Measurements from ENCODE around the gene MEDAG. TPM values are rescaled to one million over a fixed set of nuclear protein-coding genes. Genes with fewer than 3 reads are reported as not detected.

Gene MEDAG
- total RNA-seq, 6 experiments from 2014 or later = 0.24 to 0.44 (median 0.30) TPM; not detected in 3

DNA sequence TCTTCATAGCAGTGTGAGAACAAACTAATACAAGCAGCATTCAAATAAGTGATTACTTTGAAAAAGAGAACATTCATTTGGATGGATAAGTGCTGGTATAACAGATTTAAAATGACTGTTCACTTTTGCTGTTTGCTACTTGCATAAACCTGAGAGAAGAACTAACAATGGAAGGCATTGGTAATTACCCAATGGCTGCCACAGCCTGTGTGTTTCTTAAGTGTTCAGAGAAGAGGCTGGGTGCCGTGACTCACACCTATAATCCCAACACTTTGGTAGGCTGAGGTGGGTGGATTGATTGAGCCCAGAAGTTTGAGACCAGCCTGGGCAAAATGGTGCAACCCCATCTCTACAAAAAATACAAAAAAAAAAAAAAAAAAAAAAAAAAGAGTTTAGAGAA lies 21.5 kb downstream of the MEDAG start:
- ATAC-seq = no peak
- Histone ChIP-seq H3K27me3 (no peaks in the 10 kb centered on the region), H3K4me3 (no peak overlapping the region), H3K9me3 (no peaks in the 10 kb centered on the region), H3K27ac (no peak overlapping the region), H3K36me3 (no peaks in the 10 kb centered on the region), H3K4me1 (no peaks in the 10 kb centered on the region)
- TF ChIP-seq, protein P1, sequence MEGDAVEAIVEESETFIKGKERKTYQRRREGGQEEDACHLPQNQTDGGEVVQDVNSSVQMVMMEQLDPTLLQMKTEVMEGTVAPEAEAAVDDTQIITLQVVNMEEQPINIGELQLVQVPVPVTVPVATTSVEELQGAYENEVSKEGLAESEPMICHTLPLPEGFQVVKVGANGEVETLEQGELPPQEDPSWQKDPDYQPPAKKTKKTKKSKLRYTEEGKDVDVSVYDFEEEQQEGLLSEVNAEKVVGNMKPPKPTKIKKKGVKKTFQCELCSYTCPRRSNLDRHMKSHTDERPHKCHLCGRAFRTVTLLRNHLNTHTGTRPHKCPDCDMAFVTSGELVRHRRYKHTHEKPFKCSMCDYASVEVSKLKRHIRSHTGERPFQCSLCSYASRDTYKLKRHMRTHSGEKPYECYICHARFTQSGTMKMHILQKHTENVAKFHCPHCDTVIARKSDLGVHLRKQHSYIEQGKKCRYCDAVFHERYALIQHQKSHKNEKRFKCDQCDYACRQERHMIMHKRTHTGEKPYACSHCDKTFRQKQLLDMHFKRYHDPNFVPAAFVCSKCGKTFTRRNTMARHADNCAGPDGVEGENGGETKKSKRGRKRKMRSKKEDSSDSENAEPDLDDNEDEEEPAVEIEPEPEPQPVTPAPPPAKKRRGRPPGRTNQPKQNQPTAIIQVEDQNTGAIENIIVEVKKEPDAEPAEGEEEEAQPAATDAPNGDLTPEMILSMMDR (IDR thresholded peaks at IDR 0.05) = no peak
- no peak for TF ChIP-seq POLR2A (IDR thresholded peaks at IDR 0.05)
- intact Hi-C loops (cut with DNase I) = no loop called here
- DNase-seq = no peak
- WGBS (ENCODE audit: insufficient coverage, low coverage, low lambda C conversion rate, missing lambda C conversion rate) = 44% methylated on average over 1 of the region's 1 CpG

DNA sequence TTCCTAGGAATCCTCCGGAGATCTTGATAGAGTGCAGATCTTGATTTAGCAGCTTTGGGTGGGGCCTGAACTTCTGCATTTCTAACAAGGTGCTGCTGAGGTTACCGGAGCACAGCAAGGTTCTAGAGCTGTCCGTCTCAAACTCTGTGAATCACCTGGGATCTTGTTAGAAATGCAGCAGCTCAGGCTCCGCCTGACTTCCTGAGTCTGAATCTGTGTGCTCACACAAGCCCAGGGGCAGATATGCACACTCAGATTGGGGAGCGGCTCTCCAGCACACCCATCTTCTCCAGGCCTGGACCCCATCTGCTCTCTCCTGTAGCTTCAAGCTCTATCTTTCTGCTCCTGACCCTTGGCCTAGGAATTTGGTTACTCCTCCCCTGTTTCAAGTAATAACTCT lies 22.9 kb downstream of the MEDAG start:
- no peaks in the 10 kb centered on the region for H3K4me1 ChIP-seq
- DNase-seq = no peak
- no peaks in the 10 kb centered on the region for H3K27me3 ChIP-seq
- H3K36me3 ChIP-seq = no peaks in the 10 kb centered on the region
- WGBS (ENCODE audit: insufficient coverage, low coverage, low lambda C conversion rate, missing lambda C conversion rate) = 14% methylated on average over 1 of the region's 5 CpGs
- no peaks in the 10 kb centered on the region for H3K9me3 ChIP-seq
- intact Hi-C loops (cut with DNase I) = no loop called here
- H3K4me3 ChIP-seq = no peak overlapping the region
- H3K27ac ChIP-seq = no peak overlapping the region
- TF ChIP-seq POLR2A (IDR thresholded peaks at IDR 0.05) = no peak
- TF ChIP-seq, protein P1 (IDR thresholded peaks at IDR 0.05) = no peak
- no peak for ATAC-seq

DNA sequence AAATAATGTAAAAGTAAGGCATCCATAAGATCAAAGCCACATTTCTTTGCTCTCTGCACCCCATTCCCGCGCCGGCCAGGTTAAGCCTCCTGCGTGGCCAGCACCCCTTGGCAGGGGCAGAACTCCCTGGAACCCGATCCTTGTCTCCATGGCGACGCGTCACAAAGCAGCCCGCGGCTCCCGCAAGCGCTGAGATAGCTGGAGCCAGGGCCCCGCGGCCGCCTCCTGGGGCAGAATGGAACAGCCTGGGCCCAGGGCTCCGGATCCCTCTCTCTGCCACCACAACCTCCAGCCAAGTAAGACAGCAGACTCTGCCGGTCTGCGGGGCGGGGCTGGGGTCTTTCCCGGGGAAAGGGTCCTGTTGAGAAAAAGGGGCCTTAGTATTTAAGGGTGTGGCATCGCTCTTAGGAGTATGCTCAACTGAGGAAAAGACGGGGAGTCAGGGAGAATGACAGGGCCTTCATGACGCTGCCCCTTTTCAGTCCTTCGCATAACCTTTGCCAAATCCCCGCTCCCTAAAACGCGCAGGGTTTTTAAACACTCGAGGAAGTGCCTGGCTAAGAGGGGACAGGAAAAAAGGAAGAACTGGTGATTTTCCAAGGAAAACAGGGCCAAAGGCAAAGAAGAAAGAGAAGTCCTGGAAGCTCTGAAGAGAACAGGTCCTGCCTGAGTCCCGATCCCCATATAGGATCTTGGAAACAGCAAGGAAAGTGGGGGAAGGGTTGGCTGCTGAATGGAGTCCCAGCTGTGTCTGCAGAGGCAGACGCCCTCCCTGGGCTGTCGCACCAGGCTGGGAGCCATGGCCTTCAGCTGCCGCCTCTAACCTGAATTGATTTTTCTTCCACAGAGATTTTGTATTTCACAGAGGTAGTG lies 26.6 kb downstream of the MEDAG start, which contains the start of gene TEX26:
Gene TEX26, plus strand, starts transcription at position 176 of the 873 bp plus-strand sequence. Its CDS starts 60 bp downstream, at position 236.
- TF ChIP-seq POLR2A (IDR thresholded peaks at IDR 0.05) = no peak
- TF ChIP-seq, protein P1 (IDR thresholded peaks at IDR 0.05) = no peak
- DNase-seq (no peak), ATAC-seq (no peak)
- H3K9me3 ChIP-seq = no peaks in the 10 kb centered on the region
- H3K4me3 ChIP-seq = no peak within 1 kb of the TSS
- 37% methylated on average over 26 of the region's 32 CpGs for WGBS (ENCODE audit: insufficient coverage, low coverage, low lambda C conversion rate, missing lambda C conversion rate)
- intact Hi-C loops (cut with DNase I) = no loop called here
- H3K27ac ChIP-seq = no peak within 1 kb of the TSS
- no peaks in the 10 kb centered on the region for H3K27me3 ChIP-seq
- H3K36me3 ChIP-seq = no peaks in the 10 kb centered on the region
- H3K4me1 ChIP-seq = no peaks in the 10 kb centered on the region

DNA sequence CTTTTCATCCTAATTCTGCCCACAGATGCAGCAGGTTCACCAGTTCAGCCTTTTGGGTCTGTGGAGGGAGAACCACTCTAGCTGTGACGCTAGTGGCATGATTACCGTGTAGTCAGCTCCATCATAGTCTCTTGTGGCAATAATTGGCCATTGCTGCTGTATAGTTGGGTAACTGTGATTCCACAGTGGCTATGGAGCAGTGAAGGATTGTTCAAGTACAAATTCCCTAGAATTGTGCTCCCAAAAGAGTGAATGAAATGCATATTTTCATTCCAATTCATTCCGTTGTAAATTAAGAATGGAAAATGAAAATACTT lies 27.2 kb downstream of the MEDAG start:
- Histone ChIP-seq H3K36me3 (no peaks in the 10 kb centered on the region), H3K4me1 (no peaks in the 10 kb centered on the region), H3K27me3 (no peaks in the 10 kb centered on the region), H3K27ac (no peak overlapping the region), H3K9me3 (no peaks in the 10 kb centered on the region), H3K4me3 (no peak overlapping the region)
- 50% methylated on average over 2 of the region's 3 CpGs for WGBS (ENCODE audit: insufficient coverage, low coverage, low lambda C conversion rate, missing lambda C conversion rate)
- DNase-seq = no peak
- no peak for ATAC-seq
- TF ChIP-seq, protein P1 (IDR thresholded peaks at IDR 0.05) = no peak
- no peak for TF ChIP-seq POLR2A (IDR thresholded peaks at IDR 0.05)
- intact Hi-C loops (cut with DNase I) = no loop called here

All from right lobe of liver (tissue), 6 donors.